GM23338 (cell line): ENCODE measurements around the gene TMEM245.

ENCODE experiments used
- CREB1 ChIP-seq: fragments of 250-450 bp; sonication (Bioruptor Pico); IDR thresholded peaks from 2 replicates; pipeline ENCODE4 v1.5.0; 2020; ENCODE audit warnings: low read depth, mild to moderate bottlenecking, moderate library complexity
- CTCF ChIP-seq, 2 experiments: fragments of 200-600 bp in 1 of 2; sonication (generic) in 1 of 2; conservative IDR thresholded peaks; 2 replicates each; pipeline versions ENCODE4 v1.5.1 to v1.6.1; 2016 to 2017; ENCODE audit warnings: antibody characterized with exemption in 2 of 2, low read depth in 2 of 2, mild to moderate bottlenecking in 2 of 2, moderate library complexity in 1 of 2
- EZH2 ChIP-seq: fragments of 200-600 bp; sonication (generic); IDR thresholded peaks from one replicate; pipeline ENCODE4 v1.8.0; 2017; ENCODE audit warnings: antibody characterized with exemption, mild to moderate bottlenecking, low read depth; ENCODE audit not compliant: unreplicated experiment
- EZH2phosphoT487 ChIP-seq: fragments of 200-600 bp; sonication (generic); IDR thresholded peaks from one replicate; pipeline ENCODE4 v1.8.1; 2018; ENCODE audit warnings: antibody characterized with exemption; ENCODE audit not compliant: unreplicated experiment
- JUNB ChIP-seq: IDR thresholded peaks from one replicate; pipeline ENCODE4 v1.6.1; 2016; ENCODE audit warnings: antibody characterized with exemption; ENCODE audit not compliant: unreplicated experiment
- POLR2AphosphoS5 ChIP-seq: IDR thresholded peaks from 2 replicates; pipeline ENCODE4 v1.6.1; 2016; ENCODE audit warnings: antibody characterized with exemption, low read depth
- REST ChIP-seq: IDR thresholded peaks from one replicate; pipeline ENCODE4 v1.6.1; 2018; ENCODE audit warnings: antibody characterized with exemption; ENCODE audit not compliant: unreplicated experiment
- ZNF331 ChIP-seq: fragments of 250-450 bp; sonication (Bioruptor Pico); IDR thresholded peaks from 2 replicates; pipeline ENCODE4 v1.5.0; 2020; ENCODE audit warnings: low read depth, mild to moderate bottlenecking, moderate library complexity

- TF ChIP-seq EZH2phosphoT487 (no peak), POLR2AphosphoS5 (no peak), CTCF (conservative IDR thresholded peaks at IDR 0.05; ENCODE audit: low read depth in 2 of 2) (no peak), JUNB (no peak), EZH2 (no peak), REST (no peak), CREB1 (no peak), ZNF331 (CRISPR knock-in tag) (no peak)
Observed at GRCh38 chr9:109010746-109011145, 109.0 kb downstream of the TMEM245 start.
